Measurements from ENCODE around the gene TBX1. TPM values are rescaled to one million over a fixed set of nuclear protein-coding genes. Genes with fewer than 3 reads are reported as not detected.

The TBX1 gene
- total and polyA plus RNA-seq, 8 donors, result 0.43 to 1.1 (median 0.68) TPM; not detected in 4

- 91 to 93% (median 92%) methylated on average over 15 to 33 of the region's 33 CpGs for WGBS, 5 donors
- H3K27me3 ChIP-seq, result peaks cover 0 to 48% (median 3%) of the 10 kb centered on the region in 3 donors
- no peak overlapping the region for H3K27ac ChIP-seq
- H3K36me3 ChIP-seq, result peaks cover 0 to 16% (median 11%) of the 10 kb centered on the region in 4 donors
- peaks cover 0 to 12% (median 4%) of the 10 kb centered on the region in 4 donors for H3K9me3 ChIP-seq
- H3K4me1 ChIP-seq, result no peaks in the 10 kb centered on the region
- intact Hi-C loops (cut with DNase I; ENCODE audit: low total_unique reads), result no loop called here
- H3K4me3 ChIP-seq, result no peak overlapping the region
- TF ChIP-seq EP300 (IDR thresholded peaks at IDR 0.05) (no peak), POLR2A (IDR thresholded peaks at IDR 0.05) (no peak), POLR2AphosphoS5 (IDR thresholded peaks at IDR 0.05) (no peak), CTCF (IDR thresholded peaks at IDR 0.05) (no peak)
- no peak for DNase-seq
Observed at GRCh38 chr22:19784384-19785175, 24.0 kb downstream of the TBX1 start.

- Histone ChIP-seq H3K4me1 (no peaks in the 10 kb centered on the region), H3K4me3 (no peak overlapping the region), H3K9me3 (peaks cover 0 to 12% (median 4%) of the 10 kb centered on the region in 4 donors), H3K27ac (no peak overlapping the region), H3K36me3 (peaks cover 0 to 16% (median 11%) of the 10 kb centered on the region in 4 donors), H3K27me3 (peaks cover 0 to 45% (median 3%) of the 10 kb centered on the region in 3 donors)
- TF ChIP-seq CTCF (IDR thresholded peaks at IDR 0.05), result no peak
- no peak for TF ChIP-seq EP300 (IDR thresholded peaks at IDR 0.05)
- TF ChIP-seq POLR2A (IDR thresholded peaks at IDR 0.05), result no peak
- TF ChIP-seq POLR2AphosphoS5 (IDR thresholded peaks at IDR 0.05), result no peak
- no peak for DNase-seq
- WGBS, 5 donors, result 79 to 89% (median 83%) methylated on average over 14 to 22 of the region's 22 CpGs
- intact Hi-C loops (cut with DNase I; ENCODE audit: low total_unique reads), result no loop called here
Observed at GRCh38 chr22:19785461-19786263, 25.1 kb downstream of the TBX1 start.

GRCh38 chr22:19786264-19786585 lies 25.6 kb downstream of the TBX1 start:
- peaks cover 0 to 40% (median 3%) of the 10 kb centered on the region in 3 donors for H3K27me3 ChIP-seq
- H3K4me1 ChIP-seq, result no peaks in the 10 kb centered on the region
- WGBS, 5 donors, result 81 to 90% (median 85%) methylated on average over 5 to 6 of the region's 6 CpGs
- H3K36me3 ChIP-seq, result peaks cover 0 to 16% (median 11%) of the 10 kb centered on the region in 4 donors
- TF ChIP-seq CTCF (IDR thresholded peaks at IDR 0.05) (no peak), EP300 (IDR thresholded peaks at IDR 0.05) (no peak), POLR2A (IDR thresholded peaks at IDR 0.05) (no peak), POLR2AphosphoS5 (IDR thresholded peaks at IDR 0.05) (no peak)
- DNase-seq, result no peak
- intact Hi-C loops (cut with DNase I; ENCODE audit: low total_unique reads), result no loop called here
- H3K4me3 ChIP-seq, result no peak overlapping the region
- H3K27ac ChIP-seq, result no peak overlapping the region
- H3K9me3 ChIP-seq, result peaks cover 0 to 12% (median 4%) of the 10 kb centered on the region in 4 donors

Data from stomach (tissue), 9 donors.